H1 (cell line): ENCODE results near the gene LIX1L. TPM values are rescaled to one million over a fixed set of nuclear protein-coding genes. Genes with fewer than 3 reads are reported as not detected.
"Not testable (repeated sequence)": the region's sequence is repeated elsewhere in the genome, so short reads cannot be mapped to it uniquely, and the experiment has no call there.

ENCODE experiments used
- CTCF ChIA-PET: fragments of 300-600 bp; sonication (Branson Sonifier 250); formaldehyde crosslinking; loops from one replicate; lab custom pipeline; 2021; ENCODE audit not compliant: partially characterized antibody; lab: Charles Lee
- POLR2A ChIA-PET: fragments of 300-600 bp; sonication (Branson Sonifier 250); formaldehyde crosslinking; loops from one replicate; lab custom pipeline; 2021; ENCODE audit warnings: inconsistent platforms; ENCODE audit not compliant: partially characterized antibody; lab: Charles Lee
- DNase-seq, 2 experiments: peaks; one replicate each; pipeline versions ENCODE4 v3.0.0 to v3.0.0-alpha.2; 2010 to 2022; ENCODE audit warnings: low spot score in 2 of 2, low read depth in 1 of 2, mixed read lengths in 1 of 2
- FAIRE-seq: peaks from 2 replicates; lab custom pipeline; 2011; peaks lifted over from hg19 to GRCh38; lab: Jason Lieb, UNC
- H2AFZ ChIP-seq: 2 replicates; pipeline ENCODE4 v1.8.1; 2012; ENCODE audit warnings: low read length, inconsistent platforms
- H2AK5ac ChIP-seq: 2 replicates; pipeline ENCODE4 v1.6.1; 2013; ENCODE audit warnings: low read depth, low read length
- H2BK120ac ChIP-seq: replicated peaks from 2 replicates; pipeline ENCODE3; 2013; ENCODE audit warnings: low read depth, low read length, inconsistent platforms
- H2BK12ac ChIP-seq: 2 replicates; pipeline ENCODE4 v1.6.1; 2013; ENCODE audit warnings: low read depth, low read length
- H2BK15ac ChIP-seq: 2 replicates; pipeline ENCODE4 v1.6.1; 2013; ENCODE audit warnings: low read length
- H2BK20ac ChIP-seq: 2 replicates; pipeline ENCODE4 v1.6.1; 2013; ENCODE audit warnings: low read length
- H2BK5ac ChIP-seq: 2 replicates; pipeline ENCODE4 v1.6.1; 2013; ENCODE audit warnings: low read depth, low read length
- H3K14ac ChIP-seq: 2 replicates; pipeline ENCODE4 v1.6.1; 2013; ENCODE audit warnings: inconsistent platforms; ENCODE audit not compliant: insufficient read length
- H3K18ac ChIP-seq: 2 replicates; pipeline ENCODE4 v1.6.1; 2013; ENCODE audit warnings: low read length; ENCODE audit errors: extremely low read depth
- H3K23ac ChIP-seq: 2 replicates; pipeline ENCODE4 v1.6.1; 2013; ENCODE audit warnings: inconsistent platforms; ENCODE audit not compliant: insufficient read length
- H3K23me2 ChIP-seq: 2 replicates; pipeline ENCODE4 v1.6.1; 2013; ENCODE audit warnings: low read depth, low read length
- H3K27ac ChIP-seq: 2 replicates; pipeline ENCODE4 v1.6.1; 2011; ENCODE audit warnings: low read depth, low read length, inconsistent platforms
- H3K27me3 ChIP-seq, 4 experiments: replicated peaks in 1 of 4; 1 replicate in 1 of 4; 2 replicates in 3 of 4; pipeline versions ENCODE4 v1.6.1 to v1.8.1; 2011 to 2013; ENCODE audit warnings: low read length in 3 of 4, mild to moderate bottlenecking in 3 of 4, inconsistent platforms in 2 of 4, mixed read lengths in 2 of 4, moderate library complexity in 1 of 4; ENCODE audit not compliant: control insufficient read depth in 3 of 4, insufficient read depth in 3 of 4; ENCODE audit errors: extremely low read depth in 1 of 4
- H3K36me3 ChIP-seq, 4 experiments: 2 replicates each; pipeline versions ENCODE4 v1.6.1 to v1.8.1; 2011 to 2013; ENCODE audit warnings: mild to moderate bottlenecking in 4 of 4, low read length in 3 of 4, moderate library complexity in 2 of 4, control low read depth in 1 of 4, inconsistent platforms in 1 of 4; ENCODE audit not compliant: insufficient read depth in 4 of 4, control insufficient read depth in 2 of 4
- H3K4ac ChIP-seq: replicated peaks from 2 replicates; pipeline ENCODE3; 2013; ENCODE audit warnings: low read length, low read depth, mixed read lengths, inconsistent platforms; ENCODE audit not compliant: insufficient read length
- H3K4me1 ChIP-seq, 4 experiments: replicated peaks in 1 of 4; 1 replicate in 1 of 4; 2 replicates in 3 of 4; pipeline versions ENCODE4 v1.6.1 to v1.8.1; 2011 to 2013; ENCODE audit warnings: low read length in 3 of 4, inconsistent platforms in 2 of 4, mixed read lengths in 1 of 4; ENCODE audit not compliant: insufficient read depth in 4 of 4, control insufficient read depth in 3 of 4
- H3K4me2 ChIP-seq, 2 experiments: 2 replicates each; pipeline versions ENCODE4 v1.6.1 to v1.8.1; 2011 to 2013; ENCODE audit warnings: low read depth in 2 of 2, low read length in 2 of 2, control low read depth in 1 of 2, inconsistent platforms in 1 of 2, mild to moderate bottlenecking in 1 of 2; ENCODE audit not compliant: insufficient read depth in 1 of 2
- H3K4me3 ChIP-seq, 4 experiments: fragments of 200-600, 300-600 bp in 1 of 4; sonication (generic), shearing (Covaris generic), sonication (Bioruptor Twin) in 1 of 4; 2 replicates each; pipeline versions ENCODE4 v1.5.1 to v1.8.1; 2011 to 2016; ENCODE audit warnings: low read length in 4 of 4, low read depth in 3 of 4, control low read depth in 2 of 4, inconsistent platforms in 2 of 4, mild to moderate bottlenecking in 2 of 4, mixed read lengths in 1 of 4, moderate library complexity in 1 of 4; ENCODE audit not compliant: insufficient read depth in 2 of 4; ENCODE audit errors: extremely low read depth in 1 of 4
- H3K56ac ChIP-seq: replicated peaks from 2 replicates; pipeline ENCODE3; 2013; ENCODE audit warnings: low read depth, mild to moderate bottlenecking, mixed read lengths, low read length, inconsistent platforms; ENCODE audit not compliant: insufficient read length
- H3K79me1 ChIP-seq: 2 replicates; pipeline ENCODE4 v1.6.1; 2013; ENCODE audit warnings: low read depth, low read length, control low read depth
- H3K79me2 ChIP-seq, 2 experiments: 2 replicates each; pipeline versions ENCODE4 v1.6.1 to v1.8.1; 2012 to 2013; ENCODE audit warnings: low read length in 2 of 2, mild to moderate bottlenecking in 2 of 2, inconsistent platforms in 1 of 2; ENCODE audit not compliant: insufficient read depth in 2 of 2, control insufficient read depth in 1 of 2
- H3K9ac ChIP-seq, 4 experiments: replicated peaks in 1 of 4; 1 replicate in 1 of 4; 2 replicates in 3 of 4; pipeline versions ENCODE4 v1.6.1 to v1.8.1; 2011 to 2013; ENCODE audit warnings: low read depth in 3 of 4, low read length in 3 of 4, control low read depth in 2 of 4, mild to moderate bottlenecking in 2 of 4, moderate library complexity in 2 of 4, inconsistent platforms in 1 of 4; ENCODE audit errors: extremely low read depth in 1 of 4
- H3K9me3 ChIP-seq, 2 experiments: 2 replicates each; pipeline versions ENCODE4 v1.6.1 to v1.8.1; 2012 to 2013; ENCODE audit warnings: mild to moderate bottlenecking in 2 of 2, moderate library complexity in 2 of 2, control low read depth in 1 of 2, inconsistent platforms in 1 of 2, low read depth in 1 of 2, low read length in 1 of 2, mixed read lengths in 1 of 2; ENCODE audit not compliant: insufficient read depth in 2 of 2
- H4K20me1 ChIP-seq, 2 experiments: replicated peaks in 1 of 2; 2 replicates each; pipeline versions ENCODE3 to v1.8.1; 2011 to 2013; ENCODE audit warnings: inconsistent platforms in 2 of 2, low read length in 2 of 2, mild to moderate bottlenecking in 1 of 2; ENCODE audit not compliant: insufficient read depth in 2 of 2, control insufficient read depth in 1 of 2
- H4K5ac ChIP-seq: 2 replicates; pipeline ENCODE4 v1.6.1; 2013; ENCODE audit warnings: low read length, low read depth, mixed read lengths, inconsistent platforms; ENCODE audit not compliant: insufficient read length
- H4K8ac ChIP-seq: 2 replicates; pipeline ENCODE4 v1.8.0; 2013; ENCODE audit warnings: mild to moderate bottlenecking, moderate library complexity, low read length, inconsistent platforms; ENCODE audit not compliant: insufficient read depth; ENCODE audit errors: extremely low read depth
- H4K91ac ChIP-seq: replicated peaks from 2 replicates; pipeline ENCODE3; 2013; ENCODE audit warnings: low read length, mixed read lengths, inconsistent platforms; ENCODE audit not compliant: insufficient read length
- WGBS, 2 experiments: shearing (Covaris generic) in 1 of 2; methylation state at CpG; one replicate each; pipeline versions ENCODE4 v1.1.6 to v1.1.7; 2013 to 2015; ENCODE audit warnings: low lambda C conversion rate in 2 of 2, mixed read lengths in 2 of 2, inconsistent platforms in 1 of 2, low coverage in 1 of 2, missing lambda C conversion rate in 1 of 2; ENCODE audit not compliant: insufficient replicate concordance in 2 of 2, insufficient coverage in 1 of 2, insufficient read length in 1 of 2; ENCODE audit errors: extremely low coverage in 1 of 2, missing lambda C conversion rate in 1 of 2; 5-methylcytosine and 5-hydroxymethylcytosine counted together
- polyA plus RNA-seq, 7 experiments: library from polyadenylated mRNA; depleted of rRNA in 3 of 7; stranded (reverse) in 5 of 7; unstranded in 2 of 7; fragments of >200 nt in 5 of 7; fragments of 200-250 nt in 2 of 7; gene quantifications; 1 replicate in 5 of 7; 2 replicates in 1 of 7; 4 replicates in 1 of 7; pipeline versions ENCODE4 v1.2.1 to v1.2.3, GENCODE V29; 2011 to 2013; ENCODE audit warnings: missing spikeins in 2 of 7, mixed read lengths in 2 of 7
- total RNA-seq: library from RNA; stranded (reverse); fragmentation: NEBNext Ultra II Directional; extraction: Animal tissue kit (Norgen Biotek cat#: 25700); gene quantifications from 2 replicates; pipeline ENCODE4 v1.2.1, GENCODE V29; 2021

LIX1L gene
- total and polyA plus RNA-seq, 2 of the 8 experiments (the other 6 are each of a cell fraction or from before 2014, with no cell fraction given), result 2.9 to 3.7 TPM

DNA sequence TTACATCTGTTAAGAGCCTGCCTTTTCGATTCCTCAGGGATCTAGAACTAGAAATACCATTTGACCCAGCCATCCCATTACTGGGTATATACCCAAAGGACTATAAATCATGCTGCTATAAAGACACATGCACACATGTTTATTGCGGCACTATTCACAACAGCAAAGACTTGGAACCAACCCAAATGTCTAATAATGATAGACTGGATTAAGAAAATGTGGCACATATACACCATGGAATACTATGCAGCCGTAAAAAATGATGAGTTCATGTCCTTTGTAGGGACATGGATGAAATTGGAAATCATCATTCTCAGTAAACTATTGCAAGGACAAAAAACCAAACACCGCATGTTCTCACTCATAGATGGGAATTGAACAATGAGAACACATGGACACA, 37.5 kb downstream of the LIX1L start:
- H3K4me1 ChIP-seq, H4K5ac ChIP-seq, H3K23ac ChIP-seq, H3K27ac ChIP-seq, H4K8ac ChIP-seq, H2AK5ac ChIP-seq, H3K18ac ChIP-seq, H3K4ac ChIP-seq, H3K27me3 ChIP-seq, H3K14ac ChIP-seq, H3K79me2 ChIP-seq, H3K79me1 ChIP-seq, H4K20me1 ChIP-seq, H2BK12ac ChIP-seq, CTCF ChIA-PET, H3K9me3 ChIP-seq, H3K4me3 ChIP-seq, H2BK15ac ChIP-seq, H2BK120ac ChIP-seq, DNase-seq, H3K9ac ChIP-seq, H2BK20ac ChIP-seq, FAIRE-seq, H3K56ac ChIP-seq, H2AFZ ChIP-seq, H4K91ac ChIP-seq, H2BK5ac ChIP-seq: not testable (repeated sequence)
- Histone ChIP-seq H3K36me3 (peaks cover 0 to 11% (median 4%) of the 10 kb centered on the region in 4 experiments; a peak in 2 of 8 replicates), H3K23me2 (peaks cover 16% of the 10 kb centered on the region), H3K4me2 (peak overlapping the region in 1 of 2 experiments; percentile 94; a peak in 1 of 4 replicates)
- WGBS, 2 experiments, result 84% methylated on average over 3 of the region's 4 CpGs; no CpG with 5 or more reads in 1 of the 2 experiments
- POLR2A ChIA-PET, result interaction anchor here (2.3 kb wide), 1 partner anchor 38 kb away, joined by 7 read pairs; the partner anchor contains the start of gene LIX1L
